Measurements from ENCODE around the gene ERFL. TPM values are rescaled to one million over a fixed set of nuclear protein-coding genes. Genes with fewer than 3 reads are reported as not detected.
A peak's percentile ranks its signal among the peaks of the same experiment; 100 is the strongest.

Gene ERFL
- total and polyA plus RNA-seq, 5 experiments from 2014 or later, result 7.5 to 8.1 TPM; not detected in 3

DNA sequence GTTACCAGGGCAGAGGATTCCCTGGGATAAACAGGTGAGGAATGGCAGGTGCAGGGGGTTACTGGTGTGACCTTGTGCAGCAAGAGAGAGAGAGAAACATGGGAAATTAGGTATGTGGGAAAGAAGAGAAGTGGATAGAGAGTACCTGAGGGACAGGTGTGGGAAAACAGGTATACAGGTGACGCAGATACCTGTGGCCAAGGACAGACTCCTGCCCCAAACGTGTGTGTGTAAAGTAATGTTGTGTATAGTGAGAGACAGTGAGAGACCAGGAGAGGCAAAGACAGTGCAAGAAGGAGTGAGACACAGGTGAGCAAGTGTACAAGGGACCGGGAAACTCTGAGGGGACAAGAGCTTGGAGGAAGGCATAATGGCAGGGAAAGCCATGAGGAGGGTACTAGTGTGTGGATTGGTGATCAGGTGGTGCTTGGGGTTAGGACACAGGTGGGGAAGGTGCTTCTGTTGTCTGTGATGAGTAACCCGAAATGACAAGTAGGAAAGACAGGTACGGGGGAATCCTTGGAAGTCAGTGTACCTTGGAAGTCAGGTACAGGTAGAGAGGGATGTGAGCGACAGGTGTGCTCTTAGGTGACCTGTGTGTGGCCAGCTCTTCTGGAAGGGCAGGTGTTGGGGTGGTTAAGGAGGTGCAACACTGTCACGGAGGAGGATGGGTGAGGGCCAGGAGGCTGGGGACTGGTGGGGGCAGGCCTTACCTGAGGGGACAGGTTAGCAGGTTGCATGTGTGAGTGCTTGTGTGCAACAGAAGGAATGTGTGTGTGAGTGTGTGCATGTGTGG, 2.8 kb downstream of the ERFL start:
- H3K9me3 Mint-ChIP-seq, result no peaks in the 10 kb centered on the region
- POLR2A ChIA-PET, result interaction anchor here (1.2 to 8.2 kb wide), 4 partner anchors 22 to 66 kb away, joined by 3 to 51 read pairs (median 6); no protein-coding TSS in a partner anchor
- H3K4me3 Mint-ChIP-seq, result no peak overlapping the region
- DNase-seq (no peak), ATAC-seq (no peak)
- peaks cover 0 to 2% (median 0%) of the 10 kb centered on the region in 3 donors for H3K36me3 Mint-ChIP-seq
- peaks cover 29 to 41% (median 39%) of the 10 kb centered on the region in 4 donors for H3K4me1 Mint-ChIP-seq
- no peak overlapping the region for H3K27ac Mint-ChIP-seq
- peaks cover 0 to 17% (median 6%) of the 10 kb centered on the region in 5 donors for H3K27me3 Mint-ChIP-seq

DNA sequence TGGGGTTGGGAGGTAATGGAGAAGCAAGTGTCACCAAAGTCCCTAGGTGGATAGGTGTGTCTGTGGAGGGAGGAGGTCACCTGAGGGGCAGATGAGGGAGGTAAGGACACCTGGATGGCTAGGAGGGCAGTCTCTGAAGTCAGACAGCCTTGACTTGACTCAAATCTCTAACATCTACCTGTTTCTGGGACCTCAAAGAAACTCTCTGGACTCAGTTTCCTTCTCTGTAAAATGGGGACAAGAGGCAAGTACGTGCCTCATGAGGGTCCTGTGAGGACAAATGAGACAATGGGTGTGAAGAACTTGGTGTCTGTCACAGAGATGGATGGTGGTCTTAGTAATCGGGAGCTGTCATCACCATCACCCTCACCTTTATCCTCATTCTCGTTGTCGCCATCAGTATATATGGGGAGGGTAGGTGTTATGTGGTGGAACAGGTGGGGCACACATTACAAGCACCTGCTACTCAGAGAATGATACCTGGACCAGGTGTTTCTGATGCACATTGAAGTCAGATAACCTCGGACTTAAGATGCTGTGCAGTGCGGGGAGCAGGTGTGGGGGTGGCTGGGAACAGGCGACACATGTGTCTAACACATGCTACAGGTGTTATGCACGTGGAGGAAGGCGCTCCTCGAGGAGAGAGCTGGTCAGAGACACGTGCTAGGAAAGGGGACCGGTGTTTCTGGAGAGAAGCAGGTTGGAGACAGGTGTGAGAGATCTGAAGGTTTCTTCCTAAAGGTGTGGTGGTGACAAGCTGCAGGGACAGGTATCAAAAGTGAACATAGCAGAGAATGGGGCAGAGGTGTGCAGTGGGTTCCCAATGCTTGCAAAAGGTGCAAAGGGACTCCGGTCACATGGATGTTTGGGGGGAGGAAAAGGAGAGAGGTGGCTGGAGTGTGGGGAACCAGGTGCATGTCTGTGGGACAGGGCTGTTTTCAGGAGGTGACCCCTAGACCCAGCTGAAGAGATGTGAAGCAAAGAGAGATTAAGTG, 3.8 kb downstream of the ERFL start:
- no peak for ATAC-seq
- POLR2A ChIA-PET, result interaction anchor here (1.0 to 8.2 kb wide), 6 partner anchors 21 to 65 kb away, joined by 3 to 51 read pairs (median 3); partner anchors contain the start of gene ARHGEF1
- peaks cover 0 to 2% (median 0%) of the 10 kb centered on the region in 3 donors for H3K36me3 Mint-ChIP-seq

DNA sequence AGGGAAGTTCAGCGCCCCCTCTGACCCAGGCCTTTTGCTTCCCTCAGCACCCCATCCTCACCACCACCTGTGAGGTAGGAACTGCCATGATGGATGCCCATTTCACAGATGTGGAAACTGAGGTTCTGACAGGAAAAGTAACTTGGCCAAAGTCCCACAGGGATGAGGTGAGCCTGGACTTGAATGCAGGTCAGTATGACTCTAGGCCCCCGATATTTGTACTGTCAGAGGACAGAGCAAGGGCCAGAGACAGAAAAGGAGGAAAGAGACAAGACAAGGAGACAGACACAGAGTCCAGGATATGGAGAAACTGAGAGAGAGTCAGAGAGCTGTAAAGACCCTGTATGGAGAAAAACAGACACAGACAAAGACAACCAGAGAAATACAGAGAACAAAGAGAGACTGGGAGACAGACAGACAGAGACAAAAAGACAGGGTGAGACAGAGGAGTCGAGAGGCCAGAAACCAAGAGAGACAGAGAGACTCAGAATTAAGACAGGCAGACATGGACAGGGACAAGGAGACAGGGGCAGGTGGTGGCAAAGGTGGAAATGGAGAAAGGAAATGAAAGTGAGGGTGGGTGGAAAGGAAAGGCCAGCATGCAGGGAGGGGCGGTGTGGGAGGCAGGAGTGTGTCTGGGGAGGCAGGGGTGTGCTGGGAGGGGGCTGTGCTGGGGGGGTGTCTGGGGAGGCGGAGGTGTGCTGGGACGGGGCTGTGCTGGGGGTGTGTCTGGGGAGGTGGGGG, 5.0 kb downstream of the ERFL start:
- Mint-ChIP-seq H3K4me1 (peaks cover 18 to 23% (median 22%) of the 10 kb centered on the region in 4 donors), H3K36me3 (peaks cover 0 to 2% (median 0%) of the 10 kb centered on the region in 3 donors), H3K27me3 (peaks cover 0 to 14% (median 6%) of the 10 kb centered on the region in 5 donors), H3K4me3 (peak overlapping the region in 3 of 10 donors; percentile 2 to 57 (median 8)), H3K27ac (peak overlapping the region in 7 of 10 donors; percentile 5 to 85 (median 53)), H3K9me3 (no peaks in the 10 kb centered on the region)
- DNase-seq (no peak), ATAC-seq (no peak)
- POLR2A ChIA-PET, result interaction anchor here (1.3 to 2.1 kb wide), 5 partner anchors 21 to 63 kb away, joined by 3 to 8 read pairs (median 7); partner anchors contain the start of gene RPS19

More for the DNA sequence above, 3.8 kb downstream of the ERFL start:
- H3K4me3 Mint-ChIP-seq, result peak overlapping the region in 1 of 10 donors; percentile 54
- peaks cover 24 to 32% (median 30%) of the 10 kb centered on the region in 4 donors for H3K4me1 Mint-ChIP-seq
- no peak for DNase-seq
- no peak overlapping the region for H3K27ac Mint-ChIP-seq
- H3K27me3 Mint-ChIP-seq, result peaks cover 0 to 17% (median 6%) of the 10 kb centered on the region in 5 donors
- no peaks in the 10 kb centered on the region for H3K9me3 Mint-ChIP-seq

DNA sequence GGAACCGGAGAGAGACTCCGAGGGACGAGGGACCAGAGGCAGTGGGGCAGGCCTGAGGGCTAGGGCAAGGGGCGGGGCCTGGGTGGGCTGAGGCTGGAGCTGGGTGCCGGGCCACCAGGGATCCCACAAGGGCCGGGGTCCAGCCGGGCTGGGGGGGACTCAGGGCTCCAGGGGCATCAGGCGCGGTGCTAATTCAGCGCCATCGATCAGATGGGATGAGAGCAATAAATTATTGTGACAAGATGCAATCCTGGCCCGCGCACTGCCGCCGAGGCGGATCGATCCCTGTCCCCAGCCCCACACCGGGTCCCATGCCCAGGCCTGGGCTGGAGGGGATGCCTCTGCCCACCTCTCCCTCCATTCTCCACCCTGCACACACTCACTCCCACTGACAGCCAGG, 5.7 kb downstream of the ERFL start:
- POLR2A ChIA-PET, result interaction anchor here (0.6 to 2.1 kb wide), 11 partner anchors 7 to 63 kb away, joined by 3 to 7 read pairs (median 5); partner anchors contain the start of gene RPS19
- ATAC-seq (no peak), DNase-seq (no peak)
- peak overlapping the region in 1 of 10 donors; percentile 70 for H3K4me3 Mint-ChIP-seq
- H3K9me3 Mint-ChIP-seq, result no peaks in the 10 kb centered on the region
- peak overlapping the region in 3 of 10 donors; percentile 54 to 88 (median 71) for H3K27ac Mint-ChIP-seq
- H3K4me1 Mint-ChIP-seq, result peaks cover 18 to 23% (median 22%) of the 10 kb centered on the region in 4 donors
- peaks cover 0 to 2% (median 0%) of the 10 kb centered on the region in 3 donors for H3K36me3 Mint-ChIP-seq
- H3K27me3 Mint-ChIP-seq, result peaks cover 0 to 14% (median 6%) of the 10 kb centered on the region in 5 donors

DNA sequence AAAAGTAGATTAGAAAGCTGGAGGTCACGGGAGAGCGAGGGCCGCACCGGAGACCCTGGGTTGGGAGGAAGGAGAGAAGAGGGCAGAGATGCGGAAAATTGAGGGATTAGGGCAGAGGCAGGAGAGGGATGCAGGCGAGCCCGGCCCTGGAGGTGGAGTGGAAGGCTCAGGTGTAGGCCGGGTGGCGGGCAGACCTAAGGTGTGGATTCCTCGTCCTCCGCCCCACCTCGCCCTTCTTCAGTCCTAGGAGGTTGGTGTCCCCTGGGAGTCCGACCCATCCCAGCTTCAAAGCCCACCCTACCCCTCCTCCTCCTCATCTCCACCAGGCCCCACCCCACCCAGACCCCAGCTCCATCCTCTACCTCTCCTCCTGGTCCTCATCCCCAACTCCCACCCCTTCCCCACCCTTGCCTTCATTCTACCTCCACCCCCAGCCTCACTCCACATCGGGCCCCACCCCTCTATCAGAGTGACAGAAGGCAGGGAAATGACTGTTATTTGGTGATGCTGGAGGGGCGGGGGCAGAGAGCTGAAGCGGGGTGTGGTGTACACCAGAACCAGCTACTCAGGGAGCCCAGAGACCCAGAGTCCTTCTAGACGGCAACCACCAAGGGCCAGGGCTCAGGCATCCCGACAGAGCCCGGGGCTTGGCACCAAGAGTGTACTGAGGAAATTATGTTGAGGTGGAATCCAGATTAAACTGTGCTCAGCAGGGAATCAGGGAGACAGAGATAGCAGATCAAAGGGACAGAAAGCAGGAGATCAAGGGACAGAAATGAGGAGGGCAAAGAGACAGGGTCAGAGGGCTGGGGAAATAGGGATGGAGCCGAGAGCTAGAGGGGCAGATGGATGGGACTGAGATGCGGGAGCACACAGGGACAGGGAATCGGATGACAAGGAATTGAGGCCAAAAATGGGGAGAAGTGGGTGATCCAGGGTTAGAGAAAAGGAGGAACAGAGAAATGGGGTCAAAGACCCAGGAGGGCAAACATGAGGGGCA, 6.4 kb downstream of the ERFL start:
- Mint-ChIP-seq H3K36me3 (peaks cover 0 to 2% (median 0%) of the 10 kb centered on the region in 3 donors), H3K27ac (peak overlapping the region in 7 of 10 donors; percentile 54 to 88 (median 69)), H3K9me3 (no peaks in the 10 kb centered on the region), H3K27me3 (peaks cover 0 to 14% (median 6%) of the 10 kb centered on the region in 5 donors), H3K4me3 (peak overlapping the region; percentile 17 to 78 (median 46)), H3K4me1 (peaks cover 18 to 23% (median 22%) of the 10 kb centered on the region in 4 donors)
- peak; percentile 12 to 36 for ATAC-seq
- POLR2A ChIA-PET, result interaction anchor here (0.6 to 2.1 kb wide), 11 partner anchors 8 to 62 kb away, joined by 3 to 7 read pairs (median 5); partner anchors contain the start of gene RPS19
- no peak for DNase-seq

DNA sequence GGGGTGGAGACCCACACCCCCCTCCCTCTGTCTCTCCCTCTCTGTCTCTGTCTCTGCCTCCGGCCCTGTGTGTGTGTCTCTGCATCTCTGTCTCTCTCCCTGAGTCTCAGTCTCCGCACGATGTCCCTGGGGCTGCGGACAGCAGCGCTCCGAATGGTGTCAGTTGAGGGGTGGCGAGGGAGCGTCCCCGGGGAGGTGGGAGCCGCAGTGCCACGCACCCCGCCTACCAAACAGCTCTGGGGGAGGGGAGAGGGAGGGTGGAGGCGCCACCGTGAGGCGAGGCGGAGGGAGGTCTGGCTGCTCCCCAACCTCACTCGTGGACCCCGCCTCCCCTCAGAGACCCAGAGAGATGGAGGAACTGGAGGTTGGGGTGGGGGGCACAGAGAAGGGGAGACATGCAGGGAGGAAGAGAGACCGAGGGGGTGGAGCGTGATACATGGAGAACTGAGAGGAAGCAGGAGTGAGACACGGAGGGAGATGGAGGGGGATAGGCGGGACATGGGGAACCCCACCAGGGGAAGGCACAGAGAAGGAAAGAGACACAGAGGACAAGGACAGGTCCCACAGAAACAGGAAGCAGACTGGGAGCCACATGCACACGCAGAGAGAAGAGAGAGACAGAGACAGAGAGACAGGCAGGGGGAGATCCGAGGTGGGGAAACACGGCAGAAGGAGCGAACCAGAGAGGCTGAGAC, 7.2 kb downstream of the ERFL start:
- peaks cover 0 to 14% (median 6%) of the 10 kb centered on the region in 5 donors for H3K27me3 Mint-ChIP-seq
- peak in 1 of 10 donors; percentile 23 for DNase-seq

DNA sequence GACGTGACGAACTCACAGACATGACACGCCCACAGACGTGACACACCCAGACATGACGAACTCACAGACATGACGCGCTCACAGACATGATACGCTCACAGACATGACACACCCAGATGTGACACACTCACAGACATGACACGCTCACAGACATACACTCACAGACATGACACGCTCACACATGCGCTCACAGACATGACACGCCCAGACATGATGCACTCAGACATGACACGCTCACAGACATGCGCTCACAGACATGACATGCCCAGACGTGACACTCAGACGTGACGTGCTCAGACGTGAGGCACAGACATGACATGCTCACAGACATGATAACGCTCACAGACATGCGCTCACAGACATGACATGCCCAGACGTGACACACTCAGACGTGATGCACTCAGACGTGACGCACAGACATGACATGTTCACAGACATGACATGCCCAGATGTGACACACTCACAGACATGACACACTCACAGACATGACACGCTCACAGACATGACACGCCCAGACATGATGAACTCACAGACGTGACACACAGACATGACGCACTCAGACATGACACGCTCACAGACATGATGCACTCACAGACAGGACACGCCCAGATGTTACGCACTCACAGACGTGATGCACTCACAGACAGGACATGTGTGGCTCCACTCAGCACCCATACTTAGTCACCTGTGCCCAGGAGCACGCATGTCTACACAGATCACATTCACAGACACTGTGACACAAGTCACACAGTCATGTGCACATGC, 8.1 kb downstream of the ERFL start:
- peaks cover 18 to 23% (median 22%) of the 10 kb centered on the region in 4 donors for H3K4me1 Mint-ChIP-seq
- POLR2A ChIA-PET, result interaction anchor here (0.7 to 1.4 kb wide), 6 partner anchors 8 to 61 kb away, joined by 3 to 8 read pairs (median 4); partner anchors contain the start of genes ERFL and RPS19
- ATAC-seq, result no peak

More for the DNA sequence above, 7.2 kb downstream of the ERFL start:
- Mint-ChIP-seq H3K27ac (peak overlapping the region in 5 of 10 donors; percentile 60 to 88 (median 72)), H3K4me1 (peaks cover 18 to 23% (median 22%) of the 10 kb centered on the region in 4 donors), H3K36me3 (peaks cover 0 to 2% (median 0%) of the 10 kb centered on the region in 3 donors), H3K9me3 (no peaks in the 10 kb centered on the region), H3K4me3 (peak overlapping the region in 9 of 10 donors; percentile 39 to 78 (median 49))
- ATAC-seq, result peak; percentile 13 to 33
- POLR2A ChIA-PET, result interaction anchor here (1.2 to 2.1 kb wide), 7 partner anchors 9 to 61 kb away, joined by 3 to 7 read pairs (median 7); partner anchors contain the start of gene RPS19

DNA sequence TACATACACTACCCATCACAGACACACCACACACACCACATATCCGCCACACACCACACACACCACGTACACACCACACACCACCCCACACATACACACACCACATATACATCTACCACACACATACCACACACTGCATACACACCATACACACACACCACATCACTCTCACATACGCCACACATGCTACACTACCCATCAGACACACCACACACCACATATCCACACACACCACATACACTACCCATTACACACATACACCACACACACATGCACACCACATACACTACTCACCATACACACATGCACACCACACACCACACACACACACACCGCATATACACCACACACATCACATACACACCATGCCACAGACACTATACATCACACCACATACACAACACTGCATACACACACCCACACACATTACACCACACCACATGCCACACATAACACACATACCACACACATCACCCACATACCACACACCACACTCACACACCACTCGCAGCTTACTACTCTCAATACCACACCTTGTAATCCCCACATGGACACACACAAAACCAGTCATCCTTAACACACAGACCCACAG, 9.5 kb downstream of the ERFL start:
- no peaks in the 10 kb centered on the region for H3K9me3 Mint-ChIP-seq
- H3K4me1 Mint-ChIP-seq, result peaks cover 21 to 32% (median 26%) of the 10 kb centered on the region in 4 donors
- no peak for DNase-seq
- ATAC-seq, result no peak
- peaks cover 0 to 17% (median 6%) of the 10 kb centered on the region in 5 donors for H3K27me3 Mint-ChIP-seq
- POLR2A ChIA-PET, result interaction anchor here (0.7 to 1.4 kb wide), 6 partner anchors 9 to 59 kb away, joined by 4 to 8 read pairs (median 6); partner anchors contain the start of genes ERFL and RPS19
- H3K27ac Mint-ChIP-seq, result no peak overlapping the region
- H3K36me3 Mint-ChIP-seq, result peaks cover 0 to 2% (median 0%) of the 10 kb centered on the region in 3 donors
- H3K4me3 Mint-ChIP-seq, result no peak overlapping the region

More for the DNA sequence above, 8.1 kb downstream of the ERFL start:
- no peak overlapping the region for H3K4me3 Mint-ChIP-seq
- H3K9me3 Mint-ChIP-seq, result no peaks in the 10 kb centered on the region
- peak in 1 of 10 donors; percentile 0 for DNase-seq
- peaks cover 0 to 2% (median 0%) of the 10 kb centered on the region in 3 donors for H3K36me3 Mint-ChIP-seq
- peaks cover 0 to 14% (median 6%) of the 10 kb centered on the region in 5 donors for H3K27me3 Mint-ChIP-seq
- no peak overlapping the region for H3K27ac Mint-ChIP-seq

DNA sequence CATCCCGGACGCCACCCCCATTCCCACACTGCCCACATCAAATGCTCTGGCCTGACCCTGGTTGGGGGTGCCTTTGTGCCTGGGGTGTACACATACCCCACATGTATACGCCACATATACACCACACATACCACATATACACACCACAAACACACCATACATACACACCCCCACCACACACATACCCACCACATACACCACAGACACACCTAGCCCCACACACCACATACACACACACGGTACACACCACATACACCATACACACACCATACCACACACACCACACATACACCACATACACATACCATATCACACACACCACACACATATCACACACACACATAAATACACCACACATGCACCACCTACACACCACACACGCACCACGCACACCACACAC, 10.2 kb downstream of the ERFL start:
- no peak overlapping the region for H3K4me3 Mint-ChIP-seq

More for the DNA sequence above, 10.2 kb downstream of the ERFL start:
- no peak overlapping the region for H3K27ac Mint-ChIP-seq
- peak in 1 of 2 donors; percentile 4 for ATAC-seq
- H3K36me3 Mint-ChIP-seq, result no peaks in the 10 kb centered on the region
- H3K27me3 Mint-ChIP-seq, result peaks cover 0 to 14% (median 5%) of the 10 kb centered on the region in 5 donors
- POLR2A ChIA-PET, result interaction anchor here (1.1 kb wide), 1 partner anchor 12 kb away, joined by 3 read pairs; no protein-coding TSS in a partner anchor
- no peaks in the 10 kb centered on the region for H3K9me3 Mint-ChIP-seq
- H3K4me1 Mint-ChIP-seq, result peaks cover 21 to 33% (median 27%) of the 10 kb centered on the region in 4 donors
- no peak for DNase-seq
